HEK293T (cell line): ENCODE measurements around the gene DDX20.

ENCODE experiments used
- BHLHE40 ChIP-seq: fragments of 450-650 bp; IDR thresholded peaks from 2 replicates; pipeline ENCODE4 v1.6.1; 2016; ENCODE audit warnings: mild to moderate bottlenecking, moderate library complexity, borderline replicate concordance
- ELF4 ChIP-seq: fragments of 450-650 bp; IDR thresholded peaks from 2 replicates; pipeline ENCODE4 v1.6.1; 2017; ENCODE audit warnings: antibody characterized with exemption
- FOXA1 ChIP-seq: fragments of 450-650 bp; IDR thresholded peaks from 2 replicates; pipeline ENCODE4 v1.6.1; 2016; ENCODE audit warnings: mild to moderate bottlenecking
- FOXK2 ChIP-seq: fragments of 450-650 bp; IDR thresholded peaks from 2 replicates; pipeline ENCODE4 v1.6.1; 2016; ENCODE audit warnings: mild to moderate bottlenecking
- FOXM1 ChIP-seq: fragments of 450-650 bp; IDR thresholded peaks from 2 replicates; pipeline ENCODE4 v1.6.1; 2017; ENCODE audit warnings: mild to moderate bottlenecking, borderline replicate concordance
- SP1 ChIP-seq: fragments of 450-650 bp; IDR thresholded peaks from 2 replicates; pipeline ENCODE4 v1.6.1; 2017
- TARDBP ChIP-seq: fragments of 450-650 bp; IDR thresholded peaks from 2 replicates; pipeline ENCODE4 v1.6.1; 2016

GRCh38 chr1:111733992-111734341, 21.7 kb upstream of the DDX20 start:
- no peak for TF ChIP-seq ELF4
- TF ChIP-seq BHLHE40: no peak
- TF ChIP-seq TARDBP: no peak
- no peak for TF ChIP-seq FOXM1
- TF ChIP-seq FOXK2: no peak
- no peak for TF ChIP-seq SP1
- TF ChIP-seq FOXA1: no peak
